Glomerular visceral epithelial cell (primary cell): Measurements from ENCODE around the gene PRR7.
A peak's percentile ranks its signal among the peaks of the same experiment; 100 is the strongest.

Experiments
- DNase-seq: peaks from one replicate; pipeline ENCODE4 v3.0.0-alpha.2; 2016; ENCODE audit errors: extremely low spot score

PRR7 gene

GRCh38 chr5:177452688-177453638, 6.3 kb downstream of the PRR7 start:
- DNase-seq, result no peak

GRCh38 chr5:177453852-177454396, 7.3 kb downstream of the PRR7 start:
- DNase-seq, result no peak

- DNase-seq, result peak; percentile 95
These were observed 7.9 kb downstream of the PRR7 start for GRCh38 chr5:177454397-177455035.

- peak; percentile 84 for DNase-seq
These were observed 8.5 kb downstream of the PRR7 start for GRCh38 chr5:177455036-177455660.

GRCh38 chr5:177455661-177456590, 9.3 kb downstream of the PRR7 start:
- DNase-seq, result peak; percentile 95

- DNase-seq, result no peak
These were observed 10.0 kb downstream of the PRR7 start for GRCh38 chr5:177456591-177456964.

GRCh38 chr5:177456976-177457851, 10.6 kb downstream of the PRR7 start:
- DNase-seq, result peak; percentile 98

- DNase-seq, result no peak
These were observed 11.5 kb downstream of the PRR7 start for GRCh38 chr5:177457852-177458681.

- DNase-seq, result peak; percentile 55
These were observed 12.3 kb downstream of the PRR7 start for GRCh38 chr5:177458912-177459350.

GRCh38 chr5:177459357-177459756, 12.7 kb downstream of the PRR7 start:
- no peak for DNase-seq

GRCh38 chr5:177459819-177460628, 13.4 kb downstream of the PRR7 start:
- DNase-seq, result no peak

GRCh38 chr5:177462021-177462670, 15.5 kb downstream of the PRR7 start:
- DNase-seq, result no peak

- no peak for DNase-seq
These were observed 18.4 kb downstream of the PRR7 start for GRCh38 chr5:177465044-177465443.

GRCh38 chr5:177466861-177467260, 20.2 kb downstream of the PRR7 start:
- DNase-seq, result no peak

GRCh38 chr5:177467436-177467835, 20.8 kb downstream of the PRR7 start:
- no peak for DNase-seq

- DNase-seq, result no peak
These were observed 21.7 kb downstream of the PRR7 start for GRCh38 chr5:177468329-177468684.

GRCh38 chr5:177468685-177469628, 22.3 kb downstream of the PRR7 start:
- no peak for DNase-seq
